Choroid plexus epithelial cell (primary cell): ENCODE results near the gene HMOX1.

Source experiments
- DNase-seq: peaks from one replicate; pipeline ENCODE4 v3.0.0-alpha.2; 2010; ENCODE audit warnings: low read depth
- H3K4me3 ChIP-seq: 2 replicates; pipeline ENCODE4 v1.5.1; 2011; ENCODE audit warnings: low read depth, mild to moderate bottlenecking, control low read depth, low read length, moderate library complexity
- CTCF ChIP-seq: conservative IDR thresholded peaks from 2 replicates; pipeline ENCODE4 v1.5.1; 2011; ENCODE audit warnings: low read depth, mild to moderate bottlenecking, control low read depth, inconsistent platforms, low read length, moderate library complexity

The HMOX1 gene

GRCh38 chr22:35441489-35442100 is 60.7 kb downstream of the HMOX1 start:
- no peak for DNase-seq
- H3K4me3 ChIP-seq, result no peak overlapping the region
- no peak for TF ChIP-seq CTCF

- no peak overlapping the region for H3K4me3 ChIP-seq
- no peak for DNase-seq
- no peak for TF ChIP-seq CTCF
Measured at GRCh38 chr22:35442471-35442870, 61.6 kb downstream of the HMOX1 start.

GRCh38 chr22:35443338-35443737 is 62.4 kb downstream of the HMOX1 start:
- DNase-seq, result no peak
- TF ChIP-seq CTCF, result no peak
- H3K4me3 ChIP-seq, result no peak overlapping the region
